Endothelial cell of umbilical vein (primary cell): ENCODE data around the gene RAP1GAP.

ENCODE experiments used
- EZH2 ChIP-seq: IDR thresholded peaks from 2 replicates; pipeline ENCODE4 v1.6.1; 2012; ENCODE audit warnings: borderline replicate concordance, low read depth, mild to moderate bottlenecking, moderate library complexity, low read length, inconsistent platforms; ENCODE audit not compliant: severe bottlenecking
- FOS ChIP-seq: IDR thresholded peaks from 2 replicates; pipeline ENCODE4 v1.6.1; 2011; ENCODE audit warnings: mild to moderate bottlenecking, low read length, moderate library complexity, borderline replicate concordance; ENCODE audit not compliant: insufficient read depth
- GATA2 ChIP-seq: IDR thresholded peaks from 2 replicates; pipeline ENCODE4 v1.7.0; 2011; ENCODE audit warnings: low read depth, mild to moderate bottlenecking, moderate library complexity, mixed read lengths, low read length; ENCODE audit not compliant: insufficient read length, insufficient read depth
- JUN ChIP-seq: IDR thresholded peaks from 2 replicates; pipeline ENCODE4 v1.6.1; 2011; ENCODE audit warnings: borderline replicate concordance, low read depth; ENCODE audit not compliant: insufficient read length, insufficient read depth
- MAX ChIP-seq: IDR thresholded peaks from 2 replicates; pipeline ENCODE4 v1.6.1; 2011; ENCODE audit not compliant: insufficient read depth, insufficient read length
- MYC ChIP-seq: IDR thresholded peaks from one replicate; pipeline ENCODE4 v1.6.1; 2011; ENCODE audit warnings: mild to moderate bottlenecking, low read depth, low read length
- POLR2A ChIP-seq: IDR thresholded peaks from 2 replicates; pipeline ENCODE4 v1.6.1; 2012; ENCODE audit warnings: low read depth, mild to moderate bottlenecking, control low read depth, low read length
- POLR2AphosphoS5 ChIP-seq: IDR thresholded peaks from 2 replicates; pipeline ENCODE4 v1.6.1; 2012; ENCODE audit warnings: low read depth, mild to moderate bottlenecking, control low read depth, low read length, moderate library complexity; ENCODE audit not compliant: insufficient read depth
- TF ChIP-seq, protein P1 (sequence below), 2 donors: IDR thresholded peaks; 1 replicate in 1 of 2; 2 replicates in 1 of 2; pipeline ENCODE4 v1.5.1; 2011; ENCODE audit warnings: low read length in 2 of 2, mild to moderate bottlenecking in 2 of 2, moderate library complexity in 2 of 2, control low read depth in 1 of 2, inconsistent platforms in 1 of 2, low read depth in 1 of 2; ENCODE audit not compliant: insufficient read depth in 1 of 2; ENCODE audit errors: extremely low read depth in 1 of 2

DNA sequence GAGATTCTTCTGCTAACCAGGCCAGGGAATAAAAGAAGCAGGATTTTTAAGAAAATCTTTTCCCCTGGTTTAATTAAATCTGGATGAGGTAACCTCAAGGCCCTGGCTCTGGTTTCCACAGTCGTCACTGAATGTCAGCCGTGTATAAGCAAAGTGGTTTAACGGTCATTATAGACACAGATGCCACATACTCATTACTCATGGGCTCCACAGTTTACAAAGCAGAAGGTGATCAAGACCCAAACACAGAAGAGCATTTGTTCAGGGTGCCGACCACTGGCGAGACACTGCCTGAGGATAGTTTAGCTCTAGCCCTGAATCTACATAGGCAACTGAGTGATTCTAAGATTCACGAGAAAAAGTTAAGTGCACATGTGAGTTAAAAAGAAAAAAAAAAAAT, 27.8 kb upstream of the RAP1GAP start:
- TF ChIP-seq POLR2A (no peak), EZH2 (no peak), GATA2 (no peak), JUN (no peak), MYC (no peak), POLR2AphosphoS5 (no peak), FOS (no peak), MAX (no peak)
- TF ChIP-seq, protein P1, sequence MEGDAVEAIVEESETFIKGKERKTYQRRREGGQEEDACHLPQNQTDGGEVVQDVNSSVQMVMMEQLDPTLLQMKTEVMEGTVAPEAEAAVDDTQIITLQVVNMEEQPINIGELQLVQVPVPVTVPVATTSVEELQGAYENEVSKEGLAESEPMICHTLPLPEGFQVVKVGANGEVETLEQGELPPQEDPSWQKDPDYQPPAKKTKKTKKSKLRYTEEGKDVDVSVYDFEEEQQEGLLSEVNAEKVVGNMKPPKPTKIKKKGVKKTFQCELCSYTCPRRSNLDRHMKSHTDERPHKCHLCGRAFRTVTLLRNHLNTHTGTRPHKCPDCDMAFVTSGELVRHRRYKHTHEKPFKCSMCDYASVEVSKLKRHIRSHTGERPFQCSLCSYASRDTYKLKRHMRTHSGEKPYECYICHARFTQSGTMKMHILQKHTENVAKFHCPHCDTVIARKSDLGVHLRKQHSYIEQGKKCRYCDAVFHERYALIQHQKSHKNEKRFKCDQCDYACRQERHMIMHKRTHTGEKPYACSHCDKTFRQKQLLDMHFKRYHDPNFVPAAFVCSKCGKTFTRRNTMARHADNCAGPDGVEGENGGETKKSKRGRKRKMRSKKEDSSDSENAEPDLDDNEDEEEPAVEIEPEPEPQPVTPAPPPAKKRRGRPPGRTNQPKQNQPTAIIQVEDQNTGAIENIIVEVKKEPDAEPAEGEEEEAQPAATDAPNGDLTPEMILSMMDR (IDR thresholded peaks at IDR 0.05; ENCODE audit: extremely low read depth in 1 of 2, insufficient read depth in 1 of 2, low read depth in 1 of 2, low read length in 2 of 2) = no peak
